Liver (tissue), 2 donors: ENCODE data around the gene PIKFYVE.

Experiments
- GABPA ChIP-seq, 2 donors: IDR thresholded peaks in 1 of 2; conservative IDR thresholded peaks in 1 of 2; 2 replicates each; pipeline ENCODE4 v1.6.1; 2016; ENCODE audit warnings: antibody characterized with exemption in 2 of 2, mild to moderate bottlenecking in 1 of 2, moderate library complexity in 1 of 2
- REST ChIP-seq: IDR thresholded peaks from 2 replicates; pipeline ENCODE4 v1.6.1; 2016; ENCODE audit warnings: antibody characterized with exemption, mild to moderate bottlenecking
- TAF1 ChIP-seq: conservative IDR thresholded peaks from 2 replicates; pipeline ENCODE4 v1.6.1; 2016; ENCODE audit warnings: antibody characterized with exemption, mild to moderate bottlenecking
- donor health status: healthy.

DNA sequence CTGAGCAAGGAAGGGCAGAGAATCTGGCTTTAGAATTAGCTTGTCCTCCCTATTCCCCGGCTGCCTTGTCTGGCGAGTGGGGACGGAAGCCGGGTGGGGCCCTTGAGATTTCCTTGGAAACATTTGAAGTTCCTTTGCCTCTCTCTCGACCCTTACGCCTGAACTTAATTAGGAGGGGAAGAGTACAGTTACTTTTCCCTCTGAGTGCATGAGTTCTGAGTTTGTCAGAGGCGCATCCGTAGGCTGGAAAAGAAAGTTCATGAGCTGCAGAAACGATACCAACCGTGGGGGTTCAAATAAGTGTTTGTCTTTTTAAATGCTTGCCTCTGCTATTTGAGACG is 468 bp downstream of the PIKFYVE start:
- TF ChIP-seq GABPA (IDR thresholded peaks at IDR 0.05 in 1 of 2, conservative IDR thresholded peaks at IDR 0.05 in 1 of 2), result no peak
- no peak for TF ChIP-seq TAF1
- no peak for TF ChIP-seq REST
